ENCODE data around the gene CMTM7.

GRCh38 chr3:32443478-32443877 lies 51.8 kb downstream of the CMTM7 start:
- TF ChIP-seq EZH2phosphoT487 (IDR thresholded peaks at IDR 0.05; ENCODE audit: low read depth): no peak
- TF ChIP-seq CTCF (IDR thresholded peaks at IDR 0.05; ENCODE audit: low read depth, low read length): no peak

Measured in OCI-LY3 (cell line).